ENCODE data around the gene CHSY3.

Gene CHSY3

DNA sequence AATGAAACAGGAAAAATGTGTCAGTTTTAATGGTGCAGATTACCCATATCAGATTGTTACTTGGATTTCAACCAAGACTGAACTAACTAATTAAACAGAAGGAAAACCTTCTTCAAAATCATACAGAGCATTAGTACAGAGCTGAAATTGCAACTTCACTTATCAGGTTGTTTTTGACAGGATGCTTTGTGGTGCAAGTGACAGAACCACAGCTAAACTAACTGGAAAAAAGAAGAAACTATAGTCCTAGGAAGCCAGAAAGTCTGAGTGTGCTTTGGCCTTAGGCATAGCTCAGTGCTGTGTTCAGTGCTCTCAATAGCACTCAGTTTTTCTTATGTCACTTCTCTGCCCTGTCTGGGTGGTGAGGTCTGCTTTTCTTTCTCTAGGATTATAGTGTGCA, 267.4 kb downstream of the CHSY3 start:
- Histone ChIP-seq H3K27ac (no peak overlapping the region), H3K79me2 (no peaks in the 10 kb centered on the region), H3K4me3 (ENCODE audit: low read depth, low read length) (no peak overlapping the region), H3K9ac (no peak overlapping the region), H2AFZ (no peak overlapping the region), H3K4me1 (no peaks in the 10 kb centered on the region), H3K27me3 (ENCODE audit: control insufficient read depth, insufficient read depth, low read length) (no peaks in the 10 kb centered on the region), H3K9me3 (ENCODE audit: control insufficient read depth, low read length) (no peaks in the 10 kb centered on the region), H3K36me3 (ENCODE audit: control insufficient read depth, insufficient read depth, low read length) (no peaks in the 10 kb centered on the region), H3K4me2 (ENCODE audit: low read length) (no peak overlapping the region)
- no peak for TF ChIP-seq CTCF (IDR thresholded peaks at IDR 0.05)

- Histone ChIP-seq H3K4me2 (ENCODE audit: low read length) (no peak overlapping the region), H3K4me3 (ENCODE audit: low read depth, low read length) (no peak overlapping the region), H3K9me3 (ENCODE audit: control insufficient read depth, low read length) (no peaks in the 10 kb centered on the region), H3K36me3 (ENCODE audit: control insufficient read depth, insufficient read depth, low read length) (no peaks in the 10 kb centered on the region), H3K9ac (no peak overlapping the region), H3K27ac (no peak overlapping the region), H2AFZ (no peak overlapping the region), H3K27me3 (ENCODE audit: control insufficient read depth, insufficient read depth, low read length) (no peaks in the 10 kb centered on the region), H3K4me1 (no peaks in the 10 kb centered on the region), H3K79me2 (no peaks in the 10 kb centered on the region)
- no peak for TF ChIP-seq CTCF (IDR thresholded peaks at IDR 0.05)
Observed at GRCh38 chr5:130183115-130183514, 278.9 kb downstream of the CHSY3 start.

- Histone ChIP-seq H3K27ac (no peak overlapping the region), H3K36me3 (ENCODE audit: control insufficient read depth, insufficient read depth, low read length) (no peaks in the 10 kb centered on the region), H3K79me2 (no peaks in the 10 kb centered on the region), H3K9ac (no peak overlapping the region), H3K9me3 (ENCODE audit: control insufficient read depth, low read length) (no peaks in the 10 kb centered on the region), H2AFZ (no peak overlapping the region), H3K27me3 (ENCODE audit: control insufficient read depth, insufficient read depth, low read length) (no peaks in the 10 kb centered on the region), H3K4me3 (ENCODE audit: low read depth, low read length) (no peak overlapping the region), H3K4me2 (ENCODE audit: low read length) (no peak overlapping the region), H3K4me1 (no peaks in the 10 kb centered on the region)
- TF ChIP-seq CTCF (IDR thresholded peaks at IDR 0.05) = no peak
Observed at GRCh38 chr5:130189961-130190360, 285.7 kb downstream of the CHSY3 start.

- no peak overlapping the region for H3K9ac ChIP-seq
- no peak overlapping the region for H3K4me3 ChIP-seq (ENCODE audit: low read depth, low read length)
Observed at GRCh38 chr5:130198927-130199326, 294.7 kb downstream of the CHSY3 start.

More at GRCh38 chr5:130198927-130199326, 294.7 kb downstream of the CHSY3 start:
- Histone ChIP-seq H2AFZ (no peak overlapping the region), H3K4me1 (no peaks in the 10 kb centered on the region), H3K4me2 (ENCODE audit: low read length) (no peak overlapping the region), H3K79me2 (no peaks in the 10 kb centered on the region), H3K9me3 (ENCODE audit: control insufficient read depth, low read length) (no peaks in the 10 kb centered on the region), H3K27ac (no peak overlapping the region), H3K27me3 (ENCODE audit: control insufficient read depth, insufficient read depth, low read length) (no peaks in the 10 kb centered on the region), H3K36me3 (ENCODE audit: control insufficient read depth, insufficient read depth, low read length) (no peaks in the 10 kb centered on the region)
- no peak for TF ChIP-seq CTCF (IDR thresholded peaks at IDR 0.05)
